NCI-H345 treated with DMSO at 0.1 percent for 48 hours (cell line): ENCODE measurements around the gene LRP1-AS.

Experiments
- DNase-seq: peaks from one replicate; lab custom pipeline; 2025; ENCODE audit not compliant: unreplicated experiment; lab: John Stamatoyannopoulos, UW

The LRP1-AS gene

GRCh38 chr12:57160741-57161140 is 13.3 kb upstream of the LRP1-AS start:
- no peak for DNase-seq

DNA sequence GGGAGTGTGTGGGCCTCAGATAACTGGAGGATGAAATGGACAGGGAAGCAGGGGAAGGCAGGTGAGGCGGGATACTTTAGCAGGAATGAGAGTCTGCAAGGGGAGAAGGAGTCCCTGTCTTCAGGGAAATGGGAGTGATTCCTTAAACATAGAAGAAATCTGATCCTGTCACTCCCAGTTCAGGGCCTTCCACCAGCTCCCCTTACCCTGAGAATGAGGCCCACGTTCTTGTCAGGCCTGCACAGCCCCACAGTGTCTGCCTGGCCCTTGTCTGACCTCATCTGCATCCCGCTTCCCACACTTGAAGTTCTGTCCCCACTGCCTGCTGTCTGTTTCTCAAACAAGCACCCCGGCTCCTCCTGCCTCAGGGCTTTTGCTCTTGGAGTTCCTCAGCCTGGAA is 12.6 kb upstream of the LRP1-AS start:
- DNase-seq: no peak

GRCh38 chr12:57159311-57159710 is 11.9 kb upstream of the LRP1-AS start:
- no peak for DNase-seq

GRCh38 chr12:57158665-57159064 is 11.2 kb upstream of the LRP1-AS start:
- DNase-seq: no peak

DNA sequence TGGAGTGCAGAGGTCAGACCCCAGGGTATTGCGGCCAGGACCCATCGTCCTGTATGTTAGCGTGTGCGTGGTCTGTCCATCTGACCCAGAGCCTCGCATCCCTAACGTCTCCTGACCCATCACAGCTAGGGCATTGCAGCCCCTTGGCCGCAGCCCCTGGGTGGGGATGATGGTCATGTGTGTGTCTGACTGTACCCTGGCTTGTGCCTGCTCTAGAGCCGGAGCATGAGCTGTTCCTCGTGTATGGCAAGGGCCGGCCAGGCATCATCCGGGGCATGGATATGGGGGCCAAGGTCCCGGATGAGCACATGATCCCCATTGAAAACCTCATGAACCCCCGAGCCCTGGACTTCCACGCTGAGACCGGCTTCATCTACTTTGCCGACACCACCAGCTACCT is 10.8 kb upstream of the LRP1-AS start:
- DNase-seq: no peak

DNA sequence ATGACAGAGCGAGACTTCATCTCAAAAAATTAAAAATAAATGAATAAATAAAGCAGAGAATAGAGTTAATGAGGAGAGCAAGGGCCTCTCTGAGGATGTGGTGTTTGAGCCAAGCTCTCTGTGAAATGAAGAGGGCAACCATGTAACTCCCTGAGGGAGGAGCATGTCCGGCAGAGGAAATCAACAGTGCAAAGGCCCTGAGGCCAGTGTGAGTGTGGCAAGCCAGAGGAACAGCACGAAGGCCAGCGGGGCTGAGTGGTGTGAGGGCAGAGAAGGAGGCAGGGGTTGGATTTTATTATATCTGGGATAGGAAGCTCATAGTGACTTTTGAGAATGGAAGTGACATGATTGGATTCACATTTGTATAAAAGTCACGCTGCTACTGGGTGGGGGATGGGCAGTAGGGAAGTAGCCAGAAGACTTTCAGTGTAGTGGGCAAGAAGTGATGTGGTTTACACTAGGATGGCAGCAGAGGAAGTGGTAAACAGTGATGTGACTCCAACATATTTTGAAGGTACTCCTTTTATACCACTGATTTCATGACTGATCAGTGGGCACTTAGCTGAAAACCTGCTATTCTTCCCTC is 10.3 kb upstream of the LRP1-AS start:
- no peak for DNase-seq

DNA sequence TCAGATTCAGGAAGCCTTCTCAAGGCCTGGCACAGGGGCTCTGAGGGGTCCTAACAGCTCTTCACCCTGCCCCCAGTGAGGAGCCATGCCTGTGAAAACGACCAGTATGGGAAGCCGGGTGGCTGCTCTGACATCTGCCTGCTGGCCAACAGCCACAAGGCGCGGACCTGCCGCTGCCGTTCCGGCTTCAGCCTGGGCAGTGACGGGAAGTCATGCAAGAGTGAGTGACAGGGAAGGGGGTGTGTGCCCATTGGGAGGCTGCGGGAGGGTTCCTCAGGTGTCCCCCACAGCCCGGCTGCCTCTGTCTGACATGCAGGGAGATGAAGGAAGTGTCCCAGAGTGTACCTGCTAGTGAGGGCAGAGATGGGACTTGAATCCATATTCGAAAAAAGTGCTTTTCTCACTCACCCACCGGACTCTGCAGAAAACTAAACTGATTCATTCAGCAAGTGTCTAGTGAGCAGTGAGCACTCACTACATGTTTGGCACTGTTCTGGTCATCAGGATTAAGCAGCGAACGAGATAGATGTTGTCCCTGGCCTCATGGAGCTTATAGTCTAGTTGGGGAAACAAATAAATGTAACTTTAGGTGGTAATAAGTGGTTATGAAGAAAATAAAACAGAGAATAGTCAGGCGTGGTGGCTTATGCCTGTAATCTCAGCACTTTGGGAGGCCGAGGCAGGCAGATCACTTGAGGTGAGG is 9.4 kb upstream of the LRP1-AS start:
- DNase-seq: no peak

GRCh38 chr12:57154804-57155434 is 7.5 kb upstream of the LRP1-AS start:
- DNase-seq: no peak

DNA sequence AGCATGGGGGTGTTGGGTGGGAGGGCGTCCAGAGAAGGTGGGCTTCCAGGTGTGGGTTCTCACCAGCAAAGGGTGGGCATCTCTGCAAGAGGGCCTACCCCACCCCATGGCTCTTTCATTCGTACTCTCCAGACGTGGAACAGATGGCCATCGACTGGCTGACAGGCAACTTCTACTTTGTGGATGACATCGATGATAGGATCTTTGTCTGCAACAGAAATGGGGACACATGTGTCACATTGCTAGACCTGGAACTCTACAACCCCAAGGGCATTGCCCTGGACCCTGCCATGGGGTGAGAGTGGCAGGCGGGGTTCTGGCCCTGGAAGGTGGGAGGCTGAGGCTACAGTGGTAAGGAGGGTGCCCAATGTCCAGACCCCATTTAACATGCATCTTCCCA is 6.7 kb upstream of the LRP1-AS start:
- DNase-seq: no peak

- DNase-seq: no peak
Measured at GRCh38 chr12:57153415-57153997, 6.1 kb upstream of the LRP1-AS start.

DNA sequence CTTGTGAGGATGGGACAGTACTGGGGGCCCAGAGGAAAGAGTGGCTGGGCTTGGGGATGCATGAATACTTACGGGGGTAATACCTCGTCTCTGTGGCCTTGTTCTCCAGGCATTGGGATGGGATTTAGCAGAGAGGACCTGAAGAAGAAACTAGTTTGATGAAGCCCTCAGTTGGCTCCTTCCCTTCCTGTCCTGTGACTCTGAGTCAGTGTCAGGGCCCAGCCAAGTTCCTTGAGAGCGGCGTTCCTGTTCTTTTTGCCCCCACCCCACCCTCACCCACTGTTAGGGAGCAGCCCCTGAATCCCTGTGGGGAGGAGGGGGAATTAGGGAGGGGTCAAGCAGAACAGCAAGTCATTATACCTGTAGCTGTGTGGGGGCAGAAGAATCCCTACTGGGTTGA is 5.2 kb upstream of the LRP1-AS start:
- no peak for DNase-seq

- DNase-seq: no peak
Measured at GRCh38 chr12:57151741-57152630, 4.6 kb upstream of the LRP1-AS start.

DNA sequence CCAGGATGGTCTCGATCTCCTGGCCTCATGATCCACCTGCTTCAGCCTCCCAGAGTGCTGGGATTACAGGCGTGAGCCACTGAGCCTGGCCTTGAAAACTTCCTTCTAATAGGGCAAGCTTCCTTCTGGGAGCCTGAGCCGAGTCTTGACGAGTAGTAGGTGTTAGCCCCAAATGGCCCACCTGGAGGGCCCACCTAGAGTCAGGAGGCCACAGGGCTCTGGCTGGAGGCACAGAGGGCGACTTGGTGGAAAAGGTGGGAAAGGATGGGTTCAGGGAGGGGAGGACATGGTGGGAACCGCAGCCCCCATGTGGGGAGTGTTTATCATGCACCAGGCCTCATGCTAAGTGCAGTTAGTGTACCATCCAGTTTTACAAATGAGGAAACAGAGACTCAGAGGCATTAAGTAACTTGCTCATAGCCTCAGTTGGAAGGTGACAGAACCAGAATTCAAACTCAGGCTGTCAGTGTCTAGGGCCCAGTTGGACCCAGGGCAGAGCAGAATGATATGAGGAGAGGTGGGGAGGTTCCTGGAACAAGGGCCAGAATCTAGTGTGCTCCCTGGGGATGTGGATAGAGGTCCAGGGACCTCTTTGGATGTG is 3.1 kb upstream of the LRP1-AS start:
- no peak for DNase-seq

GRCh38 chr12:57149245-57149900 is 2.0 kb upstream of the LRP1-AS start:
- DNase-seq: no peak

- no peak for DNase-seq
Measured at GRCh38 chr12:57148469-57149244, 1.2 kb upstream of the LRP1-AS start.

DNA sequence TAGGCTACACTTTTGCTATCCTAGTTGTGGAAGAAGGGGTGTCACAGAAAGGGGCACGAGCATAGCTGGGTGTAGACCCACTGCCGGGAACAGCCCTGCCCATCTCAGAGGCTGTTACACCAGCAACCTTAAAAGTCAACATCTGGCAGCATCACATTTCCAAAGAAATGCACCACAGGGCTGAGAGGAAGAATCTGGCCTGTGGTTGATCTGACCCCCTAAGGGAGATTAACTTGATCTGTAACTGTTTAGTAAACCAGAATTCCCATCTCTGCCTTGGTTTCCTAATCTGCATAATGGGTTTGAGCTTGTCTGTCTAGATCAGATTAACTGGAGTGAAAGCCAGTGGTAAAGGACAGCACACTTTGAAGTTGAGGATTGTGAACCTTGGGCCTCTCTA is 1.3 kb downstream of the LRP1-AS start:
- no peak for DNase-seq

GRCh38 chr12:57145460-57146059 is 1.9 kb downstream of the LRP1-AS start:
- DNase-seq: no peak

- no peak for DNase-seq
Measured at GRCh38 chr12:57143454-57143853, 4.0 kb downstream of the LRP1-AS start.

DNA sequence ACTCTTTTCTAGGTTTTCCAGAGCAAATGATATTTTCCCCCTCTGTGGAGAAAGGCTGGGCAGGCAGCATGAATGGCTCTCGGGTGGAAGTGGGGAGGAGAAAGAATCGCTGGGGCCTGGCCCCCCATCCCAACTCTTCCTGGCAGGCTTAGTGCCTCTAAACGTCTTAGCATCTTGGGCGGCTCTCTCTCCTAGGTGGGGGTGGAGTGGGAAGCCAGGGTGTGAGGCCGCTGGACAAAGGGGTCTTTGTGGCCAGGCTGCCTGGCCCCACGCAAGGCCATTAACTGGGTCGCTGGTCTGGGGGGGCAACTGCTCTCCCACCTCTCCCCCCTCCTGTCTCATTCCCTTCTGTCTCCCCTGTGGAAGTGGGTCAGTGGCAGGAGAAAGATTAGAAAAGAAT is 4.7 kb downstream of the LRP1-AS start:
- no peak for DNase-seq
